Spleen (tissue), 7 donors: ENCODE measurements around the gene RHNO1.

Experiments used
- CTCF ChIP-seq, 11 experiments: fragments of 200-600 bp in 7 of 11; fragments of 450-650 bp in 4 of 11; sonication (generic) in 4 of 11; IDR thresholded peaks in 8 of 11; conservative IDR thresholded peaks in 3 of 11; 1 replicate in 7 of 11; 2 replicates in 4 of 11; pipeline versions ENCODE4 v1.4.0 to v1.8.0; 2016 to 2021; ENCODE audit warnings: antibody characterized with exemption in 11 of 11, inconsistent platforms in 4 of 11, mild to moderate bottlenecking in 1 of 11
- POLR2A ChIP-seq, 3 donors: fragments of 450-650 bp; IDR thresholded peaks; one replicate each; pipeline ENCODE4 v1.5.1; 2017; ENCODE audit warnings: antibody characterized with exemption in 3 of 3, mild to moderate bottlenecking in 1 of 3
- POLR2AphosphoS5 ChIP-seq, 3 donors: sonication (generic); formaldehyde crosslinking; IDR thresholded peaks; one replicate each; pipeline ENCODE4 v1.5.1; 2017; ENCODE audit warnings: antibody characterized with exemption in 3 of 3
- donor health status: DM: no; HTN: no; CAD: no; lungs with moderate emphysema.
- donor health status: DM: no; HTN: no; CAD: no.
- donor health status: DM: no; HTN: no; CAD: no.

GRCh38 chr12:2841056-2841650, 35.9 kb upstream of the RHNO1 start:
- TF ChIP-seq POLR2A (IDR thresholded peaks at IDR 0.05) (no peak), CTCF (IDR thresholded peaks at IDR 0.05 in 8 of 11, conservative IDR thresholded peaks at IDR 0.05 in 3 of 11) (no peak), POLR2AphosphoS5 (IDR thresholded peaks at IDR 0.05) (no peak)
